K562 (cell line): ENCODE results near the gene CDC42EP1. TPM values are rescaled to one million over a fixed set of nuclear protein-coding genes. Genes with fewer than 3 reads are reported as not detected.
A peak's percentile ranks its signal among the peaks of the same experiment; 100 is the strongest.

Experiments used
- ARID4B ChIP-seq: sonication (generic); formaldehyde crosslinking; IDR thresholded peaks from 2 replicates; pipeline ENCODE4 v1.8.0; 2022; ENCODE audit warnings: mild to moderate bottlenecking, missing genetic modification reagents
- HES1 ChIP-seq: fragments of 450-650 bp; IDR thresholded peaks from 2 replicates; pipeline ENCODE4 v1.6.1; 2016; ENCODE audit warnings: low read depth, mild to moderate bottlenecking, moderate library complexity
- MGA ChIP-seq: fragments of 450-650 bp; IDR thresholded peaks from 2 replicates; pipeline ENCODE4 v1.6.1; 2016; ENCODE audit warnings: mild to moderate bottlenecking, moderate library complexity
- RCOR1 ChIP-seq, 2 experiments: IDR thresholded peaks; 2 replicates each; pipeline ENCODE4 v1.6.1; 2012; ENCODE audit warnings: low read depth in 2 of 2, low read length in 2 of 2, borderline replicate concordance in 1 of 2, improper control_type of control experiment in 1 of 2
- RFX1 ChIP-seq: fragments of 450-650 bp; IDR thresholded peaks from 2 replicates; pipeline ENCODE4 v1.6.1; 2016; ENCODE audit warnings: mild to moderate bottlenecking, moderate library complexity
- STAT5B ChIP-seq: fragments of 250-450 bp; sonication (Bioruptor Pico); IDR thresholded peaks from 2 replicates; pipeline ENCODE4 v1.8.0; 2021; ENCODE audit warnings: mild to moderate bottlenecking, inconsistent platforms
- ZNF696 ChIP-seq: fragments of 250-450 bp; sonication (Bioruptor Pico); conservative IDR thresholded peaks from 2 replicates; pipeline ENCODE4 v1.4.0; 2020; ENCODE audit warnings: mild to moderate bottlenecking, moderate library complexity
- polyA plus RNA-seq, 8 experiments: library from polyadenylated mRNA; depleted of rRNA in 4 of 8; stranded (reverse) in 5 of 8; unstranded in 3 of 8; fragments of >200 nt; fragmentation: Nextera tagmentation in 2 of 8; fragmentation: Illumina TruSeq in 1 of 8; extraction: Ambion mirVana in 2 of 8; extraction: Trizol in 1 of 8; gene quantifications; 2 replicates each; pipeline versions ENCODE4 v1.2.1 to v1.2.3, GENCODE V29; 2011 to 2014; ENCODE audit warnings: inconsistent platforms in 1 of 8, missing spikeins in 1 of 8
- total RNA-seq, 7 experiments: library from RNA; depleted of rRNA in 6 of 7; stranded (reverse); fragments of >200 nt in 6 of 7; fragmentation: Illumina TruSeq in 2 of 7; extraction: Trizol in 2 of 7; gene quantifications; 2 replicates each; pipeline versions ENCODE4 v1.2.1 to v1.2.3, GENCODE V29; 2011 to 2021; ENCODE audit warnings: low replicate concordance in 1 of 7
- TF ChIP-seq, protein P1 (sequence below): fragments of 250-450 bp; sonication (Bioruptor Pico); IDR thresholded peaks from 2 replicates; pipeline ENCODE4 v1.8.0; 2021; ENCODE audit warnings: mild to moderate bottlenecking, moderate library complexity

CDC42EP1 gene
- total and polyA plus RNA-seq, 9 of the 15 experiments (the other 6 are each of a cell fraction or from before 2014, with no cell fraction given): 0.67 to 70.2 (median 7.3) TPM

- TF ChIP-seq, protein P1, sequence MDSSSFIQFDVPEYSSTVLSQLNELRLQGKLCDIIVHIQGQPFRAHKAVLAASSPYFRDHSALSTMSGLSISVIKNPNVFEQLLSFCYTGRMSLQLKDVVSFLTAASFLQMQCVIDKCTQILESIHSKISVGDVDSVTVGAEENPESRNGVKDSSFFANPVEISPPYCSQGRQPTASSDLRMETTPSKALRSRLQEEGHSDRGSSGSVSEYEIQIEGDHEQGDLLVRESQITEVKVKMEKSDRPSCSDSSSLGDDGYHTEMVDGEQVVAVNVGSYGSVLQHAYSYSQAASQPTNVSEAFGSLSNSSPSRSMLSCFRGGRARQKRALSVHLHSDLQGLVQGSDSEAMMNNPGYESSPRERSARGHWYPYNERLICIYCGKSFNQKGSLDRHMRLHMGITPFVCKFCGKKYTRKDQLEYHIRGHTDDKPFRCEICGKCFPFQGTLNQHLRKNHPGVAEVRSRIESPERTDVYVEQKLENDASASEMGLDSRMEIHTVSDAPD (CRISPR knock-in tag): no peak
- TF ChIP-seq HES1: no peak
- no peak for TF ChIP-seq STAT5B
- TF ChIP-seq RFX1: no peak
- TF ChIP-seq ZNF696 (CRISPR knock-in tag): no peak
- no peak for TF ChIP-seq ARID4B (CRISPR knock-in tag)
- 0 out of 4 replicates have a peak, but pooled peaks of 1 of the 2 experiments have one; percentile 37 for TF ChIP-seq RCOR1 (IDR thresholded peaks at IDR 0.05; ENCODE audit: borderline replicate concordance in 1 of 2, low read depth in 2 of 2, low read length in 2 of 2)
- TF ChIP-seq MGA: no peak
These were observed 21.5 kb upstream of the CDC42EP1 start (continued) for GRCh38 chr22:37538590-37539357.
